ENCODE data around the gene ATP5ME. TPM values are rescaled to one million over a fixed set of nuclear protein-coding genes. Genes with fewer than 3 reads are reported as not detected.

The ATP5ME gene
- total RNA-seq, 4 donors from 2014 or later = 24.7 to 172 (median 91.5) TPM

GRCh38 chr4:663438-664428 is 10.3 kb downstream of the ATP5ME start:
- H3K27ac ChIP-seq = no peak overlapping the region
- in situ Hi-C loops (cut with MboI; ENCODE audit: low sequenced_read_pairs in 4 of 4) = no loop called here

DNA sequence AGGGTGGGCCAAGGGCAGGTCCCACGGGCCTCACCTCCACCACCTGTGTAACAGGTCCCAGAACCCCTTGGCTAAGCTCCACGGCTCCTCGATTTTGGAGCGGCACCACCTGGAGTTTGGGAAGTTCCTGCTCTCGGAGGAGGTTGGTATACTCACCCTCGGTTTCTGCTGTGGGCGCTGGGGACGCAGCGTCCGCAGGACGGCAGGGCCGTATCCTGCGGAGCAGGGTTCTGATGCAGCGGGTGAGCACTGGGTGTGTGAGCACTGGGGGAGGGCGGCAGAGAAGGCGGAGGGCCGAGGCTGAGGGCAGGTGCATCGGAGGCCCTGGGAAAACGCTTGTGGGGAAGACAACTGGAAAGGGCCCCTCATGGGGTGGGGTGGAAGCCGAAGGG is 11.0 kb downstream of the ATP5ME start:
- Histone ChIP-seq H3K4me1 (peaks cover 0 to 4% of the 10 kb centered on the region in 2 donors), H3K36me3 (no peaks in the 10 kb centered on the region), H3K27me3 (peaks cover 27 to 56% (median 47%) of the 10 kb centered on the region in 3 donors), H3K4me3 (peak overlapping the region in 3 of 4 donors; percentile 38 to 50 (median 39)), H3K27ac (no peak overlapping the region), H3K9me3 (no peaks in the 10 kb centered on the region)
- no peak for ATAC-seq
- DNase-seq = peak in 1 of 2 donors; percentile 5
- TF ChIP-seq CTCF (IDR thresholded peaks at IDR 0.05 in 4 of 5, conservative IDR thresholded peaks at IDR 0.05 in 1 of 5) (no peak), POLR2A (IDR thresholded peaks at IDR 0.05) (no peak)
- in situ Hi-C loops (cut with MboI; ENCODE audit: low sequenced_read_pairs in 4 of 4) (no loop called here), intact Hi-C loops (cut with DNase I; ENCODE audit: low total_unique reads) (no loop called here)

More at GRCh38 chr4:663438-664428, 10.3 kb downstream of the ATP5ME start:
- Histone ChIP-seq H3K27me3 (peaks cover 27 to 56% (median 47%) of the 10 kb centered on the region in 3 donors), H3K36me3 (no peaks in the 10 kb centered on the region), H3K9me3 (no peaks in the 10 kb centered on the region), H3K4me3 (peak overlapping the region; percentile 38 to 50 (median 38)), H3K4me1 (peaks cover 0 to 4% of the 10 kb centered on the region in 2 donors)
- TF ChIP-seq POLR2A (IDR thresholded peaks at IDR 0.05) (no peak), CTCF (IDR thresholded peaks at IDR 0.05 in 4 of 5, conservative IDR thresholded peaks at IDR 0.05 in 1 of 5) (no peak)
- ATAC-seq (no peak), DNase-seq (peak in 1 of 2 donors; percentile 7)
- intact Hi-C loops (cut with DNase I; ENCODE audit: low total_unique reads) = no loop called here

GRCh38 chr4:661881-662761 is 12.0 kb downstream of the ATP5ME start:
- no peak for TF ChIP-seq CTCF (IDR thresholded peaks at IDR 0.05 in 4 of 5, conservative IDR thresholded peaks at IDR 0.05 in 1 of 5)
- TF ChIP-seq POLR2A (IDR thresholded peaks at IDR 0.05) = no peak
- peaks cover 27 to 54% (median 44%) of the 10 kb centered on the region in 3 donors for H3K27me3 ChIP-seq
- H3K36me3 ChIP-seq = no peaks in the 10 kb centered on the region
- peaks cover 0 to 4% of the 10 kb centered on the region in 2 donors for H3K4me1 ChIP-seq
- no peak overlapping the region for H3K4me3 ChIP-seq
- no peak overlapping the region for H3K27ac ChIP-seq
- intact Hi-C loops (cut with DNase I; ENCODE audit: low total_unique reads) (no loop called here), in situ Hi-C loops (cut with MboI; ENCODE audit: low sequenced_read_pairs in 4 of 4) (no loop called here)
- DNase-seq (peak in 1 of 2 donors; percentile 4), ATAC-seq (no peak)
- H3K9me3 ChIP-seq = no peaks in the 10 kb centered on the region

- Histone ChIP-seq H3K4me3 (no peak overlapping the region), H3K36me3 (no peaks in the 10 kb centered on the region), H3K27me3 (peaks cover 26 to 47% (median 40%) of the 10 kb centered on the region in 3 donors), H3K9me3 (no peaks in the 10 kb centered on the region), H3K4me1 (peaks cover 0 to 4% of the 10 kb centered on the region in 2 donors), H3K27ac (no peak overlapping the region)
- TF ChIP-seq POLR2A (IDR thresholded peaks at IDR 0.05) (no peak), CTCF (IDR thresholded peaks at IDR 0.05 in 4 of 5, conservative IDR thresholded peaks at IDR 0.05 in 1 of 5) (no peak)
- in situ Hi-C loops (cut with MboI; ENCODE audit: low sequenced_read_pairs in 4 of 4) (no loop called here), intact Hi-C loops (cut with DNase I; ENCODE audit: low total_unique reads) (no loop called here)
- ATAC-seq (no peak), DNase-seq (no peak)
These were observed 12.8 kb downstream of the ATP5ME start for GRCh38 chr4:661231-661630.

Data from gastrocnemius medialis (tissue), 4 donors.